Sigmoid colon (tissue), 7 donors: ENCODE measurements around the gene ZFHX3. TPM values are rescaled to one million over a fixed set of nuclear protein-coding genes. Genes with fewer than 3 reads are reported as not detected.
"Not testable (repeated sequence)": the region's sequence is repeated elsewhere in the genome, so short reads cannot be mapped to it uniquely, and the experiment has no call there.

Source experiments
- DNase-seq: peaks from one replicate; pipeline ENCODE4 v3.0.0-alpha.2; 2019
- H3K27ac ChIP-seq, 4 donors: fragments of 200-600 bp; sonication (generic); one replicate each; pipeline ENCODE4 v1.5.1; 2016 to 2019; ENCODE audit warnings: mild to moderate bottlenecking in 1 of 4
- H3K27me3 ChIP-seq, 3 donors: fragments of 200-600 bp; sonication (generic); one replicate each; pipeline ENCODE4 v1.5.1; 2019; ENCODE audit warnings: mild to moderate bottlenecking in 1 of 3
- H3K36me3 ChIP-seq, 4 donors: fragments of 200-600 bp; sonication (generic); one replicate each; pipeline ENCODE4 v1.5.1; 2016 to 2019
- H3K4me1 ChIP-seq, 4 donors: fragments of 200-600 bp; sonication (generic); one replicate each; pipeline ENCODE4 v1.5.1; 2017 to 2019
- H3K4me3 ChIP-seq, 4 donors: fragments of 200-600 bp; sonication (generic); one replicate each; pipeline ENCODE4 v1.5.1; 2017 to 2019; ENCODE audit warnings: mild to moderate bottlenecking in 2 of 4, moderate library complexity in 1 of 4
- H3K9me3 ChIP-seq, 4 donors: fragments of 200-600 bp in 3 of 4; sonication (generic) in 3 of 4; one replicate each; pipeline versions ENCODE4 v1.5.1 to v1.6.1; 2013 to 2019
- EP300 ChIP-seq, 4 donors: sonication (generic); formaldehyde crosslinking; IDR thresholded peaks; one replicate each; pipeline ENCODE4 v1.6.1; 2017; ENCODE audit warnings: antibody characterized with exemption in 4 of 4
- POLR2A ChIP-seq, 2 donors: fragments of 450-650 bp; IDR thresholded peaks; one replicate each; pipeline ENCODE4 v1.6.1; 2016; ENCODE audit warnings: antibody characterized with exemption in 2 of 2, mild to moderate bottlenecking in 2 of 2, moderate library complexity in 2 of 2
- POLR2AphosphoS5 ChIP-seq, 4 donors: sonication (generic); formaldehyde crosslinking; IDR thresholded peaks; one replicate each; pipeline ENCODE4 v1.6.1; 2017; ENCODE audit warnings: antibody characterized with exemption in 4 of 4
- WGBS, 2 donors: extraction: QIAGEN DNeasy Blood & Tissue Kit; methylation state at CpG; one replicate each; pipeline ENCODE4 v1.1.7; 2013; 5-methylcytosine and 5-hydroxymethylcytosine counted together
- intact Hi-C: fragments of 100-400 bp; cut with DNase I; formaldehyde crosslinking; loops from one replicate; pipeline ENCODE4 v1.15.1; 2023
- polyA plus RNA-seq, 3 donors: library from polyadenylated mRNA; stranded (reverse); fragments of 200-250 nt; gene quantifications; one replicate each; pipeline ENCODE4 v1.2.3, GENCODE V29; 2013
- total RNA-seq, 4 donors: library from RNA; depleted of rRNA; stranded (reverse); fragments of >200 nt; gene quantifications; one replicate each; pipeline ENCODE4 v1.1.0, GENCODE V29; 2016
- TF ChIP-seq, protein P1 (sequence below), 4 experiments: fragments of 450-650 bp in 3 of 4; fragments of 200-600 bp in 1 of 4; IDR thresholded peaks; one replicate each; pipeline ENCODE4 v1.5.1; 2016 to 2019; ENCODE audit warnings: antibody characterized with exemption in 4 of 4, mild to moderate bottlenecking in 3 of 4, moderate library complexity in 2 of 4
- donor health status: healthy with polysubstance abuse.
- donor health status: Bipolar disorder and iron deficiency.
- donor health status: healthy.

ZFHX3 gene
- total and polyA plus RNA-seq, 7 donors: 0.69 to 38.8 (median 17.8) TPM

DNA sequence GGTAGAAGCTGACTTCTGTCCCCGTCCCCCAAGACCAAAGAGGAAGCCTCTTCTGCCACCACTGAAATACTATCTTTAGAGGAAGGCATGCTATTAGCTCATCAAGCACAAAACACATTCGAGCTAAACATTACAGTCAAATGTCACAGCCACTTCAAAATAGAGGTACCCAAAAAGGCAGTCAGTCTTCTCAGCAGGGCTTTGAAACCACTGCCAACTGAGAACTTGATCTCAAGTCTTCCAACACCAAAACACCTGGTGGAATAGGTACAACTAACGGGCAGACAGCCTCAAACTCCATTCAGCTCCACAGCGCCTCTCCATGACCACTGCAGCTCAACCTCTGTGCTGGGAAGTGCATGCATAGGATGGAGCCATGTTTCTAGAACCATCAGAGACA lies 36.0 kb downstream of the ZFHX3 start:
- peak; percentile 30 for DNase-seq
- H3K4me1 ChIP-seq: peaks cover 0 to 40% (median 24%) of the 10 kb centered on the region in 4 donors
- intact Hi-C loops: no loop called here
- 76 to 84% methylated on average over 4 of the region's 4 CpGs for WGBS, 2 donors
- TF ChIP-seq POLR2AphosphoS5 (IDR thresholded peaks at IDR 0.05): no peak
- no peak for TF ChIP-seq EP300 (IDR thresholded peaks at IDR 0.05)
- TF ChIP-seq, protein P1, sequence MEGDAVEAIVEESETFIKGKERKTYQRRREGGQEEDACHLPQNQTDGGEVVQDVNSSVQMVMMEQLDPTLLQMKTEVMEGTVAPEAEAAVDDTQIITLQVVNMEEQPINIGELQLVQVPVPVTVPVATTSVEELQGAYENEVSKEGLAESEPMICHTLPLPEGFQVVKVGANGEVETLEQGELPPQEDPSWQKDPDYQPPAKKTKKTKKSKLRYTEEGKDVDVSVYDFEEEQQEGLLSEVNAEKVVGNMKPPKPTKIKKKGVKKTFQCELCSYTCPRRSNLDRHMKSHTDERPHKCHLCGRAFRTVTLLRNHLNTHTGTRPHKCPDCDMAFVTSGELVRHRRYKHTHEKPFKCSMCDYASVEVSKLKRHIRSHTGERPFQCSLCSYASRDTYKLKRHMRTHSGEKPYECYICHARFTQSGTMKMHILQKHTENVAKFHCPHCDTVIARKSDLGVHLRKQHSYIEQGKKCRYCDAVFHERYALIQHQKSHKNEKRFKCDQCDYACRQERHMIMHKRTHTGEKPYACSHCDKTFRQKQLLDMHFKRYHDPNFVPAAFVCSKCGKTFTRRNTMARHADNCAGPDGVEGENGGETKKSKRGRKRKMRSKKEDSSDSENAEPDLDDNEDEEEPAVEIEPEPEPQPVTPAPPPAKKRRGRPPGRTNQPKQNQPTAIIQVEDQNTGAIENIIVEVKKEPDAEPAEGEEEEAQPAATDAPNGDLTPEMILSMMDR (IDR thresholded peaks at IDR 0.05): no peak
- TF ChIP-seq POLR2A (IDR thresholded peaks at IDR 0.05): no peak
- H3K27ac ChIP-seq: no peak overlapping the region
- no peaks in the 10 kb centered on the region for H3K27me3 ChIP-seq
- no peaks in the 10 kb centered on the region for H3K9me3 ChIP-seq
- H3K36me3 ChIP-seq: no peaks in the 10 kb centered on the region
- H3K4me3 ChIP-seq: no peak overlapping the region

GRCh38 chr16:73010150-73010676 lies 37.7 kb downstream of the ZFHX3 start:
- peaks cover 0 to 26% (median 11%) of the 10 kb centered on the region in 4 donors for H3K4me1 ChIP-seq
- no peak overlapping the region for H3K27ac ChIP-seq
- H3K9me3 ChIP-seq: no peaks in the 10 kb centered on the region
- TF ChIP-seq EP300 (IDR thresholded peaks at IDR 0.05): no peak
- H3K4me3 ChIP-seq: no peak overlapping the region
- H3K36me3 ChIP-seq: no peaks in the 10 kb centered on the region
- H3K27me3 ChIP-seq: no peaks in the 10 kb centered on the region
- intact Hi-C loops: no loop called here
- 58 to 80% methylated on average over 12 of the region's 12 CpGs for WGBS, 2 donors
- DNase-seq: peak; percentile 62

- H3K4me1 ChIP-seq: peaks cover 0 to 26% (median 11%) of the 10 kb centered on the region in 4 donors
- H3K36me3 ChIP-seq, H3K9me3 ChIP-seq, H3K27ac ChIP-seq, H3K27me3 ChIP-seq, intact Hi-C loops, H3K4me3 ChIP-seq: not testable (repeated sequence)
- 93 to 95% methylated on average over 11 of the region's 11 CpGs for WGBS, 2 donors
- DNase-seq: peak; percentile 27
Measured at GRCh38 chr16:73009710-73010109, 38.2 kb downstream of the ZFHX3 start.

- Histone ChIP-seq H3K27me3 (no peaks in the 10 kb centered on the region), H3K36me3 (no peaks in the 10 kb centered on the region), H3K4me3 (no peak overlapping the region), H3K27ac (no peak overlapping the region), H3K4me1 (peaks cover 0 to 28% (median 15%) of the 10 kb centered on the region in 4 donors), H3K9me3 (peaks cover 0 to 3% (median 0%) of the 10 kb centered on the region in 4 donors)
- intact Hi-C loops: no loop called here
- TF ChIP-seq POLR2AphosphoS5 (IDR thresholded peaks at IDR 0.05): no peak
- no peak for TF ChIP-seq POLR2A (IDR thresholded peaks at IDR 0.05)
- TF ChIP-seq, protein P1 (IDR thresholded peaks at IDR 0.05): no peak
- no peak for TF ChIP-seq EP300 (IDR thresholded peaks at IDR 0.05)
- no peak for DNase-seq
- WGBS, 2 donors: 91 to 96% methylated on average over 2 of the region's 2 CpGs
Measured at GRCh38 chr16:73006026-73006425, 41.9 kb downstream of the ZFHX3 start.

- Histone ChIP-seq H3K27me3 (no peaks in the 10 kb centered on the region), H3K4me1 (peaks cover 0 to 34% (median 25%) of the 10 kb centered on the region in 4 donors), H3K27ac (no peak overlapping the region), H3K4me3 (no peak overlapping the region), H3K36me3 (no peaks in the 10 kb centered on the region), H3K9me3 (peaks cover 0 to 3% (median 0%) of the 10 kb centered on the region in 4 donors)
- TF ChIP-seq EP300 (IDR thresholded peaks at IDR 0.05) (no peak), POLR2AphosphoS5 (IDR thresholded peaks at IDR 0.05) (no peak), POLR2A (IDR thresholded peaks at IDR 0.05) (no peak)
- TF ChIP-seq, protein P1 (IDR thresholded peaks at IDR 0.05): no peak
- 82 to 85% methylated on average over 2 of the region's 2 CpGs for WGBS, 2 donors
- intact Hi-C loops: no loop called here
- no peak for DNase-seq
Measured at GRCh38 chr16:73002866-73003265, 45.1 kb downstream of the ZFHX3 start.
